Endothelial cell of umbilical vein (primary cell): ENCODE data around the gene GNPDA1. TPM values are rescaled to one million over a fixed set of nuclear protein-coding genes. Genes with fewer than 3 reads are reported as not detected.

ENCODE experiments used
- BruUV-seq: library from RNA; stranded (reverse); fragments of 400-500 nt; replicated peaks from 2 replicates; lab custom pipeline; 2021; lab: Mats Ljungman, UMichigan
- CTCF ChIA-PET: fragments of 300-600, 350-600 bp; sonication (Branson Sonifier 250); formaldehyde crosslinking; loops from one replicate; lab custom pipeline; 2021; ENCODE audit warnings: antibody characterized with exemption, inconsistent platforms; lab: Charles Lee
- POLR2A ChIA-PET: fragments of 300-600, 350-600 bp; sonication (Branson Sonifier 250); formaldehyde crosslinking; loops from one replicate; lab custom pipeline; 2021; ENCODE audit warnings: antibody characterized with exemption, inconsistent platforms; lab: Charles Lee
- DNase-seq: peaks from one replicate; pipeline ENCODE4 v3.0.0-alpha.2; 2011; ENCODE audit warnings: low read depth, low spot score
- FAIRE-seq: peaks from 2 replicates; lab custom pipeline; 2011; peaks lifted over from hg19 to GRCh38; lab: Jason Lieb, UNC
- H2AFZ ChIP-seq: 2 replicates; pipeline ENCODE4 v1.6.0; 2012; ENCODE audit warnings: low read depth, low read length, control low read depth, inconsistent platforms
- H3K27ac ChIP-seq: 2 replicates; pipeline ENCODE4 v1.5.1; 2011; ENCODE audit warnings: low read depth, mild to moderate bottlenecking, control low read depth, low read length, moderate library complexity; ENCODE audit not compliant: insufficient read depth
- H3K27me3 ChIP-seq, 2 experiments: 2 replicates each; pipeline versions ENCODE4 v1.6.0 to v1.6.1; 2011; ENCODE audit warnings: low read length in 2 of 2, mixed read lengths in 1 of 2; ENCODE audit not compliant: control insufficient read depth in 2 of 2, insufficient read depth in 2 of 2
- H3K36me3 ChIP-seq, 2 experiments: 2 replicates in 1 of 2; 3 replicates in 1 of 2; pipeline ENCODE4 v1.5.1; 2011; ENCODE audit warnings: low read length in 2 of 2, mild to moderate bottlenecking in 1 of 2, moderate library complexity in 1 of 2; ENCODE audit not compliant: control insufficient read depth in 2 of 2, insufficient read depth in 2 of 2; ENCODE audit errors: extremely low read depth in 1 of 2
- H3K4me1 ChIP-seq: 3 replicates; pipeline ENCODE4 v1.5.1; 2011; ENCODE audit warnings: mild to moderate bottlenecking, low read length; ENCODE audit not compliant: control insufficient read depth, insufficient read depth; ENCODE audit errors: extremely low read depth
- H3K4me2 ChIP-seq: 2 replicates; pipeline ENCODE4 v1.6.1; 2011; ENCODE audit warnings: low read length, control low read depth, mixed read lengths; ENCODE audit not compliant: insufficient read depth
- H3K4me3 ChIP-seq, 3 experiments: fragments of 200-600 bp in 1 of 3; sonication (generic), shearing (Covaris generic) in 1 of 3; replicated peaks in 1 of 3; 2 replicates each; pipeline ENCODE4 v1.5.1; 2011 to 2016; ENCODE audit warnings: control low read depth in 3 of 3, low read length in 3 of 3, mild to moderate bottlenecking in 2 of 3, inconsistent platforms in 1 of 3, low read depth in 1 of 3, moderate library complexity in 1 of 3; ENCODE audit not compliant: insufficient read depth in 1 of 3
- H3K79me2 ChIP-seq: 2 replicates; pipeline ENCODE4 v1.6.0; 2012; ENCODE audit warnings: low read length, inconsistent platforms; ENCODE audit not compliant: control insufficient read depth, insufficient read depth
- H3K9ac ChIP-seq: replicated peaks from 2 replicates; pipeline ENCODE3; 2011; ENCODE audit warnings: low read length, control low read depth; ENCODE audit not compliant: insufficient read depth; ENCODE audit errors: extremely low read depth
- H3K9me1 ChIP-seq: replicated peaks from 3 replicates; pipeline ENCODE4 v1.6.0; 2011; ENCODE audit warnings: mild to moderate bottlenecking, low read length; ENCODE audit not compliant: control insufficient read depth, insufficient read depth; ENCODE audit errors: extremely low read depth
- H3K9me3 ChIP-seq: replicated peaks from 2 replicates; pipeline ENCODE4 v1.5.1; 2012; ENCODE audit warnings: low read length, inconsistent platforms; ENCODE audit not compliant: control insufficient read depth, insufficient read depth
- H4K20me1 ChIP-seq: replicated peaks from 2 replicates; pipeline ENCODE3; 2011; ENCODE audit warnings: mild to moderate bottlenecking, low read length; ENCODE audit not compliant: control insufficient read depth, insufficient read depth; ENCODE audit errors: extremely low read depth
- CTCF ChIP-seq, 2 donors: IDR thresholded peaks; 1 replicate in 1 of 2; 2 replicates in 1 of 2; pipeline ENCODE4 v1.5.1; 2011; ENCODE audit warnings: low read length in 2 of 2, mild to moderate bottlenecking in 2 of 2, moderate library complexity in 2 of 2, control low read depth in 1 of 2, inconsistent platforms in 1 of 2, low read depth in 1 of 2; ENCODE audit not compliant: insufficient read depth in 1 of 2; ENCODE audit errors: extremely low read depth in 1 of 2
- EZH2 ChIP-seq: IDR thresholded peaks from 2 replicates; pipeline ENCODE4 v1.6.1; 2012; ENCODE audit warnings: borderline replicate concordance, low read depth, mild to moderate bottlenecking, moderate library complexity, low read length, inconsistent platforms; ENCODE audit not compliant: severe bottlenecking
- FOS ChIP-seq: IDR thresholded peaks from 2 replicates; pipeline ENCODE4 v1.6.1; 2011; ENCODE audit warnings: mild to moderate bottlenecking, low read length, moderate library complexity, borderline replicate concordance; ENCODE audit not compliant: insufficient read depth
- GATA2 ChIP-seq: IDR thresholded peaks from 2 replicates; pipeline ENCODE4 v1.7.0; 2011; ENCODE audit warnings: low read depth, mild to moderate bottlenecking, moderate library complexity, mixed read lengths, low read length; ENCODE audit not compliant: insufficient read length, insufficient read depth
- JUN ChIP-seq: IDR thresholded peaks from 2 replicates; pipeline ENCODE4 v1.6.1; 2011; ENCODE audit warnings: borderline replicate concordance, low read depth; ENCODE audit not compliant: insufficient read length, insufficient read depth
- MYC ChIP-seq: IDR thresholded peaks from one replicate; pipeline ENCODE4 v1.6.1; 2011; ENCODE audit warnings: mild to moderate bottlenecking, low read depth, low read length
- POLR2A ChIP-seq: IDR thresholded peaks from 2 replicates; pipeline ENCODE4 v1.6.1; 2012; ENCODE audit warnings: low read depth, mild to moderate bottlenecking, control low read depth, low read length
- POLR2AphosphoS5 ChIP-seq: IDR thresholded peaks from 2 replicates; pipeline ENCODE4 v1.6.1; 2012; ENCODE audit warnings: low read depth, mild to moderate bottlenecking, control low read depth, low read length, moderate library complexity; ENCODE audit not compliant: insufficient read depth
- dilution Hi-C: fragments of 300-500 bp; cut with MboI; formaldehyde crosslinking; loops from one replicate; pipeline ENCODE4 v1.15.0; 2019; ENCODE audit warnings: low sequenced_read_pairs; ENCODE audit not compliant: extremely low pct_ligation_motif_present
- intact Hi-C: fragments of 100-400 bp; cut with micrococcal nuclease; formaldehyde crosslinking; loops from one replicate; pipeline ENCODE4 v1.10.0; 2022
- polyA plus RNA-seq, 4 experiments: library from polyadenylated mRNA; depleted of rRNA in 3 of 4; stranded (reverse) in 3 of 4; unstranded in 1 of 4; fragments of >200 nt; gene quantifications; 2 replicates each; pipeline versions ENCODE4 v1.2.1 to v1.2.3, GENCODE V29; 2011 to 2012; ENCODE audit warnings: missing spikeins in 1 of 4
- total RNA-seq: library from RNA; stranded (reverse); gene quantifications from 2 replicates; pipeline ENCODE4 v1.2.3, GENCODE V29; 2021
- TF ChIP-seq, protein P1 (sequence below): IDR thresholded peaks from 2 replicates; pipeline ENCODE4 v1.6.1; 2011; ENCODE audit not compliant: insufficient read depth, insufficient read length

Gene GNPDA1
- total and polyA plus RNA-seq, 2 donors (not counting 3 experiments of a cell fraction or from before 2014, with no cell fraction given), result 22.5 to 49.3 TPM

GRCh38 chr5:141952020-141952419 lies 60.8 kb downstream of the GNPDA1 start:
- CTCF ChIA-PET, result interaction anchor here (1.4 to 2.5 kb wide), 3 partner anchors 9 to 19 kb away, joined by 3 to 16 read pairs (median 5); no protein-coding TSS in a partner anchor
- no TSS peak for BruUV-seq
- DNase-seq (no peak), FAIRE-seq (no peak)
- no peak overlapping the region for H2AFZ ChIP-seq
- dilution Hi-C loops (no loop called here), intact Hi-C loops (no loop called here)
- H3K9ac ChIP-seq, result no peak overlapping the region
- H3K4me1 ChIP-seq, result peaks cover 47% of the 10 kb centered on the region
- H3K9me3 ChIP-seq, result no peaks in the 10 kb centered on the region
- no peaks in the 10 kb centered on the region for H3K27me3 ChIP-seq
- H3K27ac ChIP-seq, result no peak overlapping the region
- H3K79me2 ChIP-seq, result no peaks in the 10 kb centered on the region
- H3K36me3 ChIP-seq, result no peaks in the 10 kb centered on the region
- no peaks in the 10 kb centered on the region for H3K9me1 ChIP-seq
- H4K20me1 ChIP-seq, result no peaks in the 10 kb centered on the region
- peak overlapping the region; percentile 54 for H3K4me2 ChIP-seq
- POLR2A ChIA-PET, result no interaction called here
- TF ChIP-seq MYC, result no peak
- TF ChIP-seq GATA2, result no peak
- TF ChIP-seq CTCF (IDR thresholded peaks at IDR 0.05; ENCODE audit: extremely low read depth in 1 of 2, insufficient read depth in 1 of 2, low read depth in 1 of 2, low read length in 2 of 2), result no peak
- TF ChIP-seq, protein P1, sequence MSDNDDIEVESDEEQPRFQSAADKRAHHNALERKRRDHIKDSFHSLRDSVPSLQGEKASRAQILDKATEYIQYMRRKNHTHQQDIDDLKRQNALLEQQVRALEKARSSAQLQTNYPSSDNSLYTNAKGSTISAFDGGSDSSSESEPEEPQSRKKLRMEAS, result no peak
- TF ChIP-seq JUN, result no peak
- TF ChIP-seq EZH2, result no peak
- TF ChIP-seq FOS, result no peak
- no peak for TF ChIP-seq POLR2AphosphoS5
- no peak for TF ChIP-seq POLR2A
- no peak overlapping the region for H3K4me3 ChIP-seq
